Fibroblast of peridontal ligament (primary cell): ENCODE data around the gene CTSD.

Source experiments
- DNase-seq: peaks from one replicate; pipeline ENCODE4 v3.0.0-alpha.2; 2010; ENCODE audit errors: extremely low read depth

The CTSD gene

GRCh38 chr11:1744891-1745700 lies 18.6 kb downstream of the CTSD start:
- no peak for DNase-seq

- no peak for DNase-seq
Observed at GRCh38 chr11:1744137-1744886, 19.4 kb downstream of the CTSD start.

- DNase-seq = no peak
Observed at GRCh38 chr11:1743585-1744136, 20.1 kb downstream of the CTSD start.

GRCh38 chr11:1742869-1743584 lies 20.7 kb downstream of the CTSD start:
- no peak for DNase-seq

- no peak for DNase-seq
Observed at GRCh38 chr11:1742371-1742770, 21.4 kb downstream of the CTSD start.

- no peak for DNase-seq
Observed at GRCh38 chr11:1741741-1742140, 22.0 kb downstream of the CTSD start.

GRCh38 chr11:1740786-1741530 lies 22.8 kb downstream of the CTSD start:
- no peak for DNase-seq

- no peak for DNase-seq
Observed at GRCh38 chr11:1739576-1739975, 24.2 kb downstream of the CTSD start.

GRCh38 chr11:1738380-1738779 lies 25.3 kb downstream of the CTSD start:
- no peak for DNase-seq

- DNase-seq = no peak
Observed at GRCh38 chr11:1737080-1737757, 26.5 kb downstream of the CTSD start.

GRCh38 chr11:1736447-1736992 lies 27.2 kb downstream of the CTSD start:
- no peak for DNase-seq

- no peak for DNase-seq
Observed at GRCh38 chr11:1735271-1735670, 28.5 kb downstream of the CTSD start.

GRCh38 chr11:1734641-1735081 lies 29.1 kb downstream of the CTSD start:
- no peak for DNase-seq

- no peak for DNase-seq
Observed at GRCh38 chr11:1733716-1734640, 29.7 kb downstream of the CTSD start.

- DNase-seq = no peak
Observed at GRCh38 chr11:1733009-1733715, 30.6 kb downstream of the CTSD start.

- no peak for DNase-seq
Observed at GRCh38 chr11:1732418-1733008, 31.2 kb downstream of the CTSD start.

- no peak for DNase-seq
Observed at GRCh38 chr11:1731451-1732059, 32.2 kb downstream of the CTSD start.

- DNase-seq = no peak
Observed at GRCh38 chr11:1730059-1730629, 33.6 kb downstream of the CTSD start.
